HG02588 (cell line): Measurements from ENCODE around the gene PF4V1.

Experiments used
- ATAC-seq: cut with Tn5 transposase; IDR thresholded peaks from one replicate; pipeline ENCODE4 v1.9.1; 2021; ENCODE audit warnings: mild to moderate bottlenecking, moderate library complexity; ENCODE audit not compliant: unreplicated experiment

Gene PF4V1

DNA sequence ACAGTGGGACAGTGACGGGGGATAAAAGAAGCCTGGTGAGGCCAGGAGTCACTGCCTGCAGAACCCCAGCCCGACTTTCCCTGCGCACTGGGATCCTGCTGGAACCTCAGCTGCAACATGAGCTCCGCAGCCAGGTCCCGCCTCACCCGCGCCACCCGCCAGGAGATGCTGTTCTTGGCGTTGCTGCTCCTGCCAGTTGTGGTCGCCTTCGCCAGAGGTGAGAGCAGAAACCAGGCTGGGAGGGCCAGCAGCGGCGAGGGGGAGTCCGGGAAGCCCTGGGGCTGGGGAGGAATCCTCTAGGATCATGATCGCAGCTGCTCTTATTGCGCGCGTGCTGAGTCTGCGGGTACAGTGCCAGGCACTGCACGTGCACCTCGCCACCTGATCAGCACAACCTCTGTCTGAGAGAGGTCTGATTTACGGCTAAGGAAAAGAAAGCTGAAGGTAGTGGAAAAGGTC, at the start of gene PF4V1:
Gene PF4V1 (plus strand): TSS at position 51 of the 459 bp plus-strand sequence. CDS start 67 bp downstream, at position 118.
- ATAC-seq, result no peak

GRCh38 chr4:73810191-73810590, 42.9 kb upstream of the PF4V1 start:
- ATAC-seq, result no peak

DNA sequence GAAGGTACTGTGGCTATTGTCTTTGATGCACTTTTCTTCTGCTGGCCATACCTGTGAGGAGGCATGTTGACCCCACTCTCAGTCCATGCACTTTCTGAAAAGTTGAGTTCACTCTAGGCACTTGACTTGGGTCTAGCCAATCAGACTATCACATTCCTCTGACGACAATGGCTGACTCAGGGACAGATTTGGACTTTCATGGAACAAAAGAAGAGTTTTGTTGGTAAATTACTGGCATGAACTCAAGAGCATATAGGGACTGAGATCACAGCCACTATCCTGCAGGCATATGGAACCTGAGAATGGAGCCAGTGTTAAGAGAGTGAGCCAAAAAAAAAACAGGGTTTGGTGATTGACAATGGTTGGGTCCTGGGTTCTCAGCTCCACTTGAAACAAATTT, 41.3 kb upstream of the PF4V1 start:
- no peak for ATAC-seq

- ATAC-seq, result no peak
Measured at GRCh38 chr4:73814679-73815078, 38.4 kb upstream of the PF4V1 start.

GRCh38 chr4:73815145-73815544, 38.0 kb upstream of the PF4V1 start:
- no peak for ATAC-seq

- ATAC-seq, result no peak
Measured at GRCh38 chr4:73816814-73817213, 36.3 kb upstream of the PF4V1 start.

DNA sequence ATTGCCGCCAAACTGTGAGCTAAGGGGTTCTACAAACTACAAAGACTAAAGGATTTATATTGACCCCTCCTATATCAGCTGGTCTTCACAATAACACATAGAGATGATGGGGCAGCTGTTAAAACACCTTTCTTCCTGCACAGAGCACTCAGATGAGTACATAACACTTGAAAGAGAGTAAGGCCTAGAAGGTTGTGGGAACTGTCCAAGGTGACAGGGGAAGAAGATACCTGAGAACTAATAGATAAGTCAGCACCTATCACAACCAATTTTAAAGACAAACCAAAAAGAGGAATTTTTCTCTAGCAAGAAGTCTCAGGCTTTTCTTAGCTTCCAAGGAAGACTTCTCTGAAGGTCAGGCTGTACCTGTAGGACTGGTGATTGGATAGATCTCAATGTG, 35.8 kb upstream of the PF4V1 start:
- ATAC-seq, result no peak

DNA sequence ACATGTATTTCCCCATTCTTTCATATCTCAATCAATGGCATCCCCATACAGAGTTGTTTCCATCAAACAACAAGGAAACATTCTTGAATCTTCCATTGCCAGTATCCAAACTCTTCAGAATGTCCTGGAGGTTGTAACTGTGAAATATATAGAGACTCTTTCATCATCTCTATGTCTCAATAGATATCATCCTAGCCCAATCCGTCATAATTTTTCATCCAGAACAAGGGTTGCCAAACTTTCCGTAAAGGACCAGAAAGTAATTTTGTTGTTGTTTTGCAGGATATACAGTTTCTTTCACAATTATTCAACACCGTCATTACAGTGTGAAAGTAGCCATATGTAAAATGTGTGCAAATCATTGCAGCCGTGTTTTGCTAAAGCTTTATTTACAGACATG, 31.8 kb upstream of the PF4V1 start:
- no peak for ATAC-seq

- ATAC-seq, result no peak
Measured at GRCh38 chr4:73822389-73822788, 30.7 kb upstream of the PF4V1 start.

GRCh38 chr4:73822812-73823504, 30.1 kb upstream of the PF4V1 start:
- no peak for ATAC-seq

- ATAC-seq, result no peak
Measured at GRCh38 chr4:73823760-73824159, 29.3 kb upstream of the PF4V1 start.

- ATAC-seq, result no peak
Measured at GRCh38 chr4:73828956-73829355, 24.1 kb upstream of the PF4V1 start.

DNA sequence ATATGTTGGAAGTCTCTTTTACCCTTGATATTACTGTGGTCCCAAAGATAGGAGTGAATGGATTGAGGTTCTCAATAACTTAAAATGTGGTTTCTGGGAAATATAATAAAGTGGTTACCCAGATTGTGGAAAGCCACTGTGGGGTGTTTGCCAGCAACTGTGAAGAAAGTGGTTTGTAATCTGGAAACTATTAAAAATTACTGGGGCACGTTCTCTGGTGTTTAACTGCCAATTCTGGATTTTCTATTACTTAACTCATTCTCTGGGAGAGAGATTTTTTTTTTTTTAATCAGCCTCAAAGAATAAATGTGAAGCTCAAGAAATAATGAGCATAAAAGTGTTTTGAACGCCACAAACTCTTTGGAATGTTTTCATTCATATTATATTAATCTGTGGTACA, 21.5 kb upstream of the PF4V1 start:
- no peak for ATAC-seq

DNA sequence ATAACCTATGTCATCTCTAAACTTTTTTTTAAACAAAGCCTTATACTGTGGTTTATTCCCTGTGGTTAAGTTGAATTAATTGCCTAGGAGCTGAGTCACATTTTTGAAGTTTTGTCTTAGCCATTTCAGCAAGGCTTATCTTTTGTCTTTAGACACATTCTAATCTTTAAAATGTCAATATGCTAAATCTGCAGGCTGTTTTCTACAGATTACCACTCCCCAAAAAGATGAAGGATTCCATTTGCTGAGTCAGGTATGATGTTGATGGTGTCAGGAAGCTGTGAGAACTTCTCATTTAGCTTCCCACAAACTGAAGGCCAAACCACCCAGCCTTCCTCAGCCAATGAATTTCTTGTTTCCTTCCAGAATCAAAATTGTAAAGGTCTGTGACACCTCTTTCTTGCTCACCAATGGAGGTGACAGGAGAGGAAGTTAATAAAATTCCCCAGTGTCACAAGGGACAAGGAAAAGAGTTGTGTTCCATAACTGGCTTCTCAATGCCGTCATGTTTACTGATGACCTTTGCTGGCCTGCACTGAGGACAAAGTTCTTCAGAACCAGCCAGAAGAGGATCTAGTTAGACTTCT, 20.4 kb upstream of the PF4V1 start:
- ATAC-seq, result no peak

DNA sequence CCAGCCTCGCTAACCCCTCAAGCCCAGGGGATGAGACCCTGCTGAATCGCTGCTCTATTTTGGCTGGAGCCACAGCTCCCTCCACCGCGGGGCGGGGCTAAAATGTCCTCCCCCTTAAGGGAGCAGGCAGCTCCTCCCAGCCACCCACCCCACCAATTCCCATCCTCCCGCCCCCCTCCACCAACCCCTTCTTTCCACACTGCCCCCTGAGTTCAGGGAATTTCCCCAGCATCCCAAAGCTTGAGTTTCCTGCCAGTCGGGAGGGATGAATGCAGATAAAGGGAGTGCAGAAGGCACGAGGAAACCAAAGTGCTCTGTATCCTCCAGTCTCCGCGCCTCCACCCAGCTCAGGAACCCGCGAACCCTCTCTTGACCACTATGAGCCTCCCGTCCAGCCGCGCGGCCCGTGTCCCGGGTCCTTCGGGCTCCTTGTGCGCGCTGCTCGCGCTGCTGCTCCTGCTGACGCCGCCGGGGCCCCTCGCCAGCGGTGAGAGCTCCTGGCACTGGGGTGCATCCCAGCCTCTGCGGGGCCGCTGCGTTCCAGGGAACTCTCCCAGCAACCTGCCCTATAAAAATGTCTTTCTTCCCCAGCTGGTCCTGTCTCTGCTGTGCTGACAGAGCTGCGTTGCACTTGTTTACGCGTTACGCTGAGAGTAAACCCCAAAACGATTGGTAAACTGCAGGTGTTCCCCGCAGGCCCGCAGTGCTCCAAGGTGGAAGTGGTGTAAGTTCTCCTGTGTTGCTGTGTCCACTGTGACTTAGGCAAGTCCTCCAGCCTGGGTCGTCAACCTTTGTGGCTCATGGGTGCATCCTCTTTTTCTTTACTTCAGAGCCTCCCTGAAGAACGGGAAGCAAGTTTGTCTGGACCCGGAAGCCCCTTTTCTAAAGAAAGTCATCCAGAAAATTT, 16.5 kb upstream of the PF4V1 start, which contains the start of gene CXCL6:
Gene CXCL6 (plus strand): TSS at position 306 of the 907 bp plus-strand sequence. CDS start 73 bp downstream, at position 379.
- no peak for ATAC-seq

- no peak for ATAC-seq
Measured at GRCh38 chr4:73839071-73839470, 14.0 kb upstream of the PF4V1 start.

GRCh38 chr4:73839715-73840114, 13.4 kb upstream of the PF4V1 start:
- ATAC-seq, result no peak

GRCh38 chr4:73841243-73841925, 11.7 kb upstream of the PF4V1 start:
- no peak for ATAC-seq

DNA sequence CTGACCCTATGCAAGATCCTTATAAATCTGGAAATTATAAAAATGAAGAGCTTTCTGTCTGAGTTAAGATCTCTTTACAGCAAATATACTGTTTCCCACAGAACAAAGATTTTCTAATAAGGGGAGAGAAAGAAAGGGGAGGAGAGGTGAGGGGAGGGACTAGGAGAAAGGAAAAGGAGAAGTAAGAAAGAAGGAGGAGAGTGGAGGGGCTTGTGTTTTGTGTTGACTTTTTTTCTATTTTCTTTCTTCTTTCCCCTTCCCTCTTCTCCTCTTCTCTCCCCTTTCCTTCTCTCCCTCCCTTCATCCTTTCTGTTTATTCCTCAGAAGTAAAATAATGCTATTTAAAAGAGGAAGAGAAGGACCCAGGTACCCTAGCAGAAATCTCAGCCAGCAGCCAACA, 10.4 kb upstream of the PF4V1 start:
- ATAC-seq, result no peak

GRCh38 chr4:73843369-73843768, 9.7 kb upstream of the PF4V1 start:
- no peak for ATAC-seq

GRCh38 chr4:73844345-73844744, 8.8 kb upstream of the PF4V1 start:
- no peak for ATAC-seq
